ENCODE measurements around the gene SYT17.

The SYT17 gene

DNA sequence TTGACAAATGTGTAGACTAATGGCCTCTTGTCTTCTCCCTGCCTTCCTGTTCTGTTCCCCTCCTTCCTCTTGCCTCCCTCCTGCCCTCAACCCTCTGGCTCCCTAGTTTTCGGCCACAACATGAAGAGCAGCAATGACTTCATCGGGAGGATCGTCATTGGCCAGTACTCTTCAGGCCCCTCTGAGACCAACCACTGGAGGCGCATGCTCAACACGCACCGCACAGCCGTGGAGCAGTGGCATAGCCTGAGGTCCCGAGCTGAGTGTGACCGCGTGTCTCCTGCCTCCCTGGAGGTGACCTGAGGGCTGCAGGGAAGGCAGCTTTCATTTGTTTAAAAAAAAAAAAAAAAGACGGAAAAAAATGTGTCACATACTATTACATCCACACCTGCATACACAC is 98.7 kb downstream of the SYT17 start:
- DNase-seq, result no peak

DNA sequence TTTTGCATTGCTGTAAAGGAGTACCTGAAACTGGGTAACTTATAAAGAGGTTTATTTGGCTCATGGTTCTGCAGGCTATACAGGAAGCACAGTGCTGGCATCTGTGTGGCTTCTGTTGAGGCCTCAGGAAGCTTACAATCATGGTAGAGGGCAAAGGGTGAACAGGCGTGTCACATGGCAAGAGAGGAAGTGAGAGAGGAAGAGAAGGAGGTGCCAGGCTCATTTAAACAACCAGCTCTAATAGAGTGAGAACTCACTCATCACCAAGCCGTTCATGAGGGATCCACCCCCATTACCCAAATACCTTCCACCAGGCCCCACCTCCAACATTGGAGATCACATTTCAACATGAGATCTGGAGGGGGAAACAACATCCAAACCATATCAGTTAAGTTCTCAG is 101.1 kb downstream of the SYT17 start:
- DNase-seq, result no peak

DNA sequence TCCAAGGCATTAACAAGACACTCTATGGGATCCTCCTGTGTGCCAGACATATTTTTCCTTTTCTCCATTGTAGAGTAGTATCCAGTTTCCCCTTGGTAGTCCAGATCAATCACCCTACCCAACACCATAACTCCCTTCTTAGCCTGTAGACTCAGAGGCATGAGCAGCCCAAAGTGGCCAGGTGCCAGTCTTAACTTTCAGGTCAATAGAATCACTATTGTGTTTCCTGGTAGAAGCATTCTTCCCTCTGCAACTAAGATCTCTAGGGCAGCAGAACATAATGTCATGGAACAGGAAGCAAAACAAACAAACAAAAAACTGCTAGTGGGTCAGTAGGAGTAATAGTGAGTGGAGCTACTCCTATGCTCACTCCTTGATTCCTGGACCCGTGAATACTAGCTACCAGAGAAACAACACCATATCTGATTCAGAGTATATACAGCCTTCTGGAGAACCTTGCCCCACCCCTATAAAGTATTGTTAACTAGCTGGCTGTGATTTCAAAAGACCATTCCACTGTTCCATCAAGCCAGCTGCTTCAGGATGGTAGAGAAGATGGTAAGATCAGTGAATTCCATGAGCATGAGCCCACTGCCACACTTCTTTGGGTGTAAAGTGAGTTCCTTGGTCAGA is 106.2 kb downstream of the SYT17 start:
- no peak for DNase-seq

DNA sequence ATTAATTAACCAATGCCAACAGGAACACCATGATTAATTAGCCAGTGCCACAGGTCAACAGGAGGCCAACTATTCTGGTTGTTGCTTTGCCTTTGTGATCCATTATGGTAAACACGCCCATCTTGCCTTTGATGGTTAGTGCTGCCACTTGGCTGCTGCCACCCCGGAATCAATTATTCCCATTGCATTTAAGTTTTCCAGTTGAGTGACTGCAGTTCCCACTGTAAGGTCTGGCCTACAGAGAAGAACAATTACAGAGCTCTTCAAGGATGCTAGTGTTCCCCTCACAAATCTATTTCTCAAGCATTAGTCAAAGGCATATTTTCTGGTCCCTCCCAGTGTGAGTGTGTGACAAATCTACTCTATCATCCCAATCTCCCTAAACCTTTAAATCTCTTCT is 110.4 kb downstream of the SYT17 start:
- DNase-seq, result no peak

DNA sequence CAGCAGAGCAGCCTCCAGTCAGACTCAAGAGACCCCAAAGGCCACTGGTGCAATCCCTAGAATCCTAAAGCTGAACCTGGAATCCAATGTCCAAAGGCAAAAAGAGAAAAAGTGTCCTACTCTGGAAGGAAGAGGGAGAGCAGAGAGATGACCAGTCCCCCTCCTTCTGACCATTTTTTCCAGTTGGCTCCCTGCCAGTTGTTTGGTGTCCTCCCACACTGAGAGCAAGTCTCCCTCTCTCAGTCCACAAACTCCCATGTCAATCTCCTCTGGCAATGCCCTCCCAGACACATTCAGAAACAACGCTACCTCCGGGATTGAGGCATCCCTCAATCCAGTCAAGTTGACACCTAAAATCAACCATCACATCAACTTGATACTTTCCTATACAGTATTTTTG is 113.2 kb downstream of the SYT17 start:
- no peak for DNase-seq

DNA sequence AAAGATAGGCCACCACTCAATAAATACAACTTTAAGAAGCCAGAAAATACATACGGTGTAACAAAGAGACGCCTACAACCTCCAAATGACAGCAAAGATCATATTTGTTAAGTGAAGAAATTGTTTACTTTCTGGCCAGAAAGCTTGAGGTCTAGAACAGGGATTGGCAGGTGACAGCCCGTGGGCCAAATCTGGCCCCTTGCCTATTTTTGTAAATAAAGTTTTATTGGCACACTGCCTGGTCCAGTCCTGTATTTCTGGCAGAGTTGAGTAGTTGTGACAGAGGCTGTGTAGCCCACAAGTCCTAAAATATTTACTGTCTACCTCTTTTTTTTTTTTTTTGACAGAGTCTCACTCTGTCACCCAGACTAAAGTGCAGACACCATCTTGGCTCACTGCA is 114.1 kb downstream of the SYT17 start:
- DNase-seq, result no peak

DNA sequence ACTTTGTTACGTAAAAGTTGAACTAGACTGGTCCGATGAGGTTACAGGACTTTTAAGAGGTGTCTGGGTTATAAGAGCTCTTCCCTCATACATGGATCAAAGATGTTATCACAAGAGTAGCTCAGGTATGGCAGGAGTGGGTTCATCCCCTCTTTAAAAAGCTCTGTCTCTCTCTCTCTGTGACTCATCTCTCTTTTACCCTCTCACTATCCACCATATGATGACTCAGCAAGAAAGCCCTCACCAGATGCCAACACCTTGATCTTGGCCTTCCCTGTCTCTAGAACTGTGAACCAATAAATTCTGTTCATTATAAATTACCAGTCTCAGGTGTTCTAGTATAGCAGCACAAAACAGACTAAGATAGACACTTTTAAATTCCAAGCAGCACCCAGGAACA is 115.6 kb downstream of the SYT17 start:
- DNase-seq, result no peak

DNA sequence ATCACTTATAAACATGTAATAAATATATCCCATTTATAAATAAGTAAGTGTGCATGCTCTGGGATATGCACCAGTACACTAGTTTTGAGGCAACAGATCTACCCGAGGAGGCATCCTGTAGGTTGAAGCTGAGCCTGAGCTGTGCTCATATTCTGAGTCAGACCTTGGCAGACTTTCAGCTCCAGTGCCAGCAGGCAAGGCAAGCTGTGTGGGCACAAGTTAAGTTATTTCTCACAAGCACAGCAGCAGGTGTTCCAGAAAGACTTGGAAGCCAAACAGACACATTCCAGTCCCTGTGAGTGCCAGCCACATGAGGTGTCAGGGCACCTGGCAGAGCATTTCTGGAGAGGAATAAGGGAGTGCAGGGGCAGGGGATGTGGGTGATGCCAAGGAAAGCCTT is 116.2 kb downstream of the SYT17 start:
- DNase-seq, result peak; percentile 25

DNA sequence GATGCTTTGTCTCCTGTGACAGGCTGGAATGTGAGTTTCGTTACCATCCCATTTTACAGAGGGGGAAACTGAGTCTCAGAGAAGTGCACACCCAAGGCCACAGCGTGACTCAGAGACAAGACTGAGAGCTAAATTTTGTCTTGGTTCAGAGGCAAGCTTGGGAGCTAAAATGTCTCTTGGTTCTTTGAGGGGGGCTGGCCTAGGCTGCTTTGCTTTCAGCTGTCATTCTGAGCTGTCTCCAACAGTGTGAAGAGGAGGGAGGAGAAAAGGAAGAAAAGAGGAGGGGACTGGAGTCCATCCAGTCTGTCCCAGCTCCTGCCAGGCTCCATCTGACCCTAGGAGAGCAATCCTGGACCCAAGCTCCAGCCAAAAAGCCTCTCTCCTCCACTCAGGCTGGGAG is 117.4 kb downstream of the SYT17 start, which contains the start of gene CLEC19A:
TSS of gene CLEC19A (plus strand) at position 301 of the 400 bp plus-strand sequence. CDS start 121 bp downstream, outside the sequence.
- no peak for DNase-seq

DNA sequence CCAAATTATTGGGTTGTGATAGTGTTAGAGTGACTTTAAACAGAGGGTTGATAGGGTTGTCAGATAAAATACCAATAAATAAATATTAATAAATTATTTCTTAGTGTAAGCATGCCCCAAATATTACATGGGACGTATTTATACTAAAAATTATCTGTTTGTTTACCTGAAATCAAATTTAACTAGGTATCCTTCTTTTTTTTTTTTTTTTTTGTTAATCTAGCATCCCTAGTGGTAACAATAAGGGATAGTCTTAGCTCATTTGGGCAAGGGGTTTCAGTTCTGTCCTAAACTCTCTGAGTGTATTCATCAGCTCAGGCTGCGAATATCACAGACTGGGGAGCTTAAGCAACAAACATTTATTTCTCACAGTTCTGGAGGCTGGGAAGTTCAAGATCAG is 118.8 kb downstream of the SYT17 start:
- no peak for DNase-seq

DNA sequence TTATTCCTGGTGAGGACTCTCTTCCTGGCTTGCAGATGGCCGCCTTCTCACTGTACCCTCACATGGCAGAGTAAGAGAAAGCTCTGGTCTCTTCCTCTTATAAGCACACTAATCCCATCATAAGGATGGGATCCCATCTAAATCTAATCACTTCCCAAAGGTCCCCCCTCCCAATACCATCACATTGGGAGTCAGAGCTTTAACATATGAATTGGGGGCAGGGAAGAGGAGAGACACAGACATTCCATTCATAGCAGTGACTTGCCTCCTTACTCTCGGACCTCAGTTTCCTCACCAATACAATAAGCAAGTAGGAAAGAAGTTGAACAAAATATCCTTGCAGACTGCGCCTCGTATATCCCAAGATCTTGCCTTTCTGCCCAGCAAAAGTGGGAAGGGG is 119.2 kb downstream of the SYT17 start:
- no peak for DNase-seq

DNA sequence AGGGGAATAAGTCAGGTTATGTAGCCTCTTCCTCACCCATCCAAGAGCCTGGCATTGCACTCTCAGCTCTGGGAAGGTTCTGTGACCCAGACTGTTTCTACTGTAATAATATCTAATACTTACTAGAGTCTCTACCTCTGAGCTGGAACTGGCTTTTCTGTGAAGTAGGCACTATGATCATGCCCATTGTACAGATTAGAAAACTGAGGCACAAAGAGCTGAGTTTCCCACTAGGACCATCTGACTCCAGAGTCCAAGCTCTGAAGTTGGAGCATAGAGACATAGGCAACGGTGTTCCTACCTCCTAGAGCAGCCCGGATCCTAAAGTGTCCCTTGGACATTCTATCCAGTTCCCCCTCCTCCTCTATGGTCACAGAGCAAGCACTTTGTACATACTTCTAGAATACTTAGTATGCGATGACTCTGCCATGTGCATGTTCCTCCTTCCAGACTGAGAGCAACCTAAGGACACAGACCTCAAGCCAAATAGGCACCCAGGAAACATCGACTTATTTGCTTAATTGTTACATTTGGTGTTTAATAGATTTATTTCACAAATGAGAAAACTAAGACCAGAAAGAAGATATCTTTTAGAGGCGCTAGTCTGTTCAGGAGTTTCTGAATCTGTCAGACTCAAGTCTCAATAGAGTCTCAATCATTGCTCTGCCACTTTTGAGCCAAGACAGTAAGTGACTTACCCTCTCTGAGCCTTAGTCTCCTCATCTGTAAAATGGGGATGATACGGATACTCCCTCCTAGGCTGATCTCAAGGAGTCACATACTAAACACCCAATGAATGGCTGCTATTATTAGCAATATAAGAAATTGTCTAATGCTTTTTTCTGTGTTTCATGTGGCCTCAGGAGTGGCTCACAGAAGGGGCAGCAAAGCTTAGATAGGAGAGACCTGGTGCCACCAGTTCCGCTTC is 121.1 kb downstream of the SYT17 start:
- DNase-seq, result no peak

DNA sequence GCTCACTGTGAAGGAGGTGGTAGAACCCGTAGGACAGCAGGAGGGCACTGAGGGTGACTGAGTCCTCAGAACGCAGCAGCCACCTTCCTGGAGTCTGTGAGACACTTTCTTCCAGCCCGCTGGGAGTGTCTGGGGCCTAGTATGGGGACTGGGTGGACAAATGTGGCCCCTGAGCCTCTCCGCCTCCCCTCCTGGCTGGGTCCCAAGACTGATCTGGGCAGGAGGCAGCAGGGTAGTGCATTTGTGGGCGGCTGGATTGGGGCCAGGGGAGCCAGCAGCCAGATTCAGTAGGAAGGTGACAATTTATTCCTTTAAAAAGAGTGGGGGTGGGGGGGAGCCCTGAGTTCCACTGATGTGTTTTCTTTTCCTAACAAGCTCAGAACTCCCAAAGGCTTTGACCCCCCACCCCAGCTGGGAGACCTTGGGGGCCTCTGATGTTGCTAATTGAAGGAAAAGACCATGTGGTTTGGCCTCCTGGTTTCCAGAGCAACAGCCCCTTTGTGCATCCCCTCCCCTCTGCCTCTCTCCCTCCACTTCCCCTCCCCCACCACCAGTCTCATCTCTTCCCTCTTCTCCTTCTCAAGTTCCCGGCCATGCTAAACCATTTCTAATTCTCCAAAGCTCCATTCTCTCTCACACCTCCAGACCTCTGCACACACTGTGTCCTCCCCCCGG is 121.9 kb downstream of the SYT17 start:
- no peak for DNase-seq

DNA sequence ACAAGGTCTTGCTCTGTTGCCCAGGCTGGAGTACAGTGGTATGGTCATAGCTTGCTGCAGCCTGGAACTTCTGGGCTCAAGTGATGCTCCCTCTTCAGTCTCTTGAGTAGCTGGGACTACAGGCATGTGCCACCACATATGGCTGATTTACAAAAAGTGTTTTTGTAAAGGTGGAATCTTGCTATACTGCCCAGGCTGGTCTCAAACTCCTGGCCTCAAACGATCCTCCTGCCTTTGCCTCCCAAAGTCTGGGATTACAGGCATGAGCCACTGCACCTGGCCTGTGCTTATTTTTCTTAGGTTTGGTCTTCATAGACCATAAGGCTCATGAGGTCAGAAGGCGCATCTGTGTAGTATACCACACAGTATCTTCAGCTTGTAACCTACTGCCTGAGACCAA is 122.8 kb downstream of the SYT17 start:
- DNase-seq, result no peak

DNA sequence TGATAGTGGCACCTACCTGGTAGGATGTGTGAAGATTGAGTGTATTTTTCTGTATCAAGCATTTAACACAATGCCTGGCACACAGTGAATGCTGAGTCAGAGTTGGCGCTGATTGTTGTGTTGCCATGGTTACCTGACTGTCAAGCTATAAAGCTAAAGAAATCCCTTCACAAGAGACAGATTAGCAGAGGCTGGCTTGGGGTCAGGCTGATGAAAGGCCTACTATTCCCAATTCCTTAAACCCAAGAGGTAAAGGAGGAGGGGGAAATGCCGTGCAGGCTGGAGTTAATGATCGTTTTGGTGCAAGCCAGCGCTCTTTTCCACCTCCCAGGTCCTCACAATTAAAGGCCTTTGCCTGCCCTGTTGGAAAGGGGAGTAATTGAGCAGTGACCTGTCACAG is 123.4 kb downstream of the SYT17 start:
- peak; percentile 16 for DNase-seq

DNA sequence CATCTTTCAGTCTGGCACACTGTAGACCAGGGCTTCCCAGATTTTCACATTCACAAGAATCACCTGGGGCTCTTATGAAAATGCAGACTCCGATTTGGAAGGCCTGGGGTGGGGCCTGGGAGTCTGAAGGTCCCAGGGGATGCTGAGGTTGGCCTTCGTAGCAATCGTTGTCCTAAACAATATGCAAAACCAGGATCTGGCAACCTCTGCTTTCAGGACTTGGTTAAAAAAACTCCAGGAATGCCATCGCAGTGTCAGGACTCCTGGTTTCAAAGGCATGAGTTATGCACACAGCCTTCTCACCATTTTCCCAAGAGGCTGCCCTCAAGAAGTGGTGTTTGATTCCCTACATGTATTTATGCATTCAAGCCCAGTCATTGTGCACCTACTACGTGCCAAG is 124.1 kb downstream of the SYT17 start:
- no peak for DNase-seq

DNA sequence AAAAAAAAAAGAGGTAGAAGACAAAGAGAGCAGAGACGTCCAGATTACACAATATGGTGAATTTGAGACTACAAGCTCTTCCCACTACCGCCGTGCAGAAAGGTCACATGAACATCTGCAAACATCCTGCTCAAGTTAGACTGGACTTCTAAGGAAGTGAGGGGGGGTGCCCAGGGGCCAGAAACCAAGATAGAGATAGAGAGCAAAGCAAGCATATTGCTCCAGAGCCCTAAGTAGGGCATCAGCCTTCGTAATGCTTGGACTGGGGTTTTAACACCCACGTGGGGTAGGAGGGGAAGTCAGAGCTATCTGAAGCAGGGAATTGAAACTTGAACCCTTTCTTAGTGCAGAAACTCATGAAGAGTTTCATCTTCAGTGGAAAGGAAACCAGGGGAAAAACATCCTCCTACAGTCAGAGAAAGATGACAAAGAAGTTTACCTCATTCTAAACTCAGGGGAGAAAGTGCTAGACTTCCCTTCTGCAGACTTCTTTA is 126.2 kb downstream of the SYT17 start:
- peak; percentile 67 for DNase-seq

DNA sequence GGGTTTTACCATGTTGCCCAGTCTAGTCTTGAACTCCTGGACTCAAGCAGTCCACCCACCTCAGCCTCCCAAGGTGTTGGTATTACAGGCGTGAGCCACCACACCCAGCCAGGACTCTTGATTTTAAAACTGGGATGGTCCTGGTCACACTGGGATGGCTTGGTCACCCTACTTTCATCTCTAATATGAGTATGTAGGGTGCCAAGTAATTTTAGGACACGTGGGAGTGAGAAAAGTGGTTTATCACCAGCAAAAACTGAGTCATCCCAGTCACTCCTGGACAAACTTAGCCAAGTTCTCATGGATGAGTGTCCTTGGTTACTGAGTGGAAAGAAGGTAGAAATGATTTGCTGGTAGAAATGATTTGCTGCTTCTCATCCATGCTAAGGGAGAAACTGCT is 127.4 kb downstream of the SYT17 start:
- DNase-seq, result peak; percentile 36

DNA sequence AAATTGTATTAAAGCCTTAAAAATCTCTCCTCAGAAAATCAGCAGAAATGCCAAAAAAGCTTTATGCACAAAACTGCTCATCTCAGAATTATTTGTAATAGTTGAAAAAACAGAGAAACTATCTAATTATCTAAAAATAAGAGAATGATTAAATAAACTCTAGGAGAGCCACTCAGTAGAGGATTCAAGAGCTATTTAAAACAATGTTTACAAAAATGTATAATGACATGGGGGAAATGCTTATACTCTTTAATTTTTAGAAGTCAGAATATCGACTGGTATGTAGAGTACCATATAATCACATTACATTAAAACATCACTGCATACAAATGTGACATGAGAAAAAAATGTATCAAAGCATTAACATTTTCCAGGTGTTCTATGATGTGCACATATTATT is 129.4 kb downstream of the SYT17 start:
- DNase-seq, result no peak

DNA sequence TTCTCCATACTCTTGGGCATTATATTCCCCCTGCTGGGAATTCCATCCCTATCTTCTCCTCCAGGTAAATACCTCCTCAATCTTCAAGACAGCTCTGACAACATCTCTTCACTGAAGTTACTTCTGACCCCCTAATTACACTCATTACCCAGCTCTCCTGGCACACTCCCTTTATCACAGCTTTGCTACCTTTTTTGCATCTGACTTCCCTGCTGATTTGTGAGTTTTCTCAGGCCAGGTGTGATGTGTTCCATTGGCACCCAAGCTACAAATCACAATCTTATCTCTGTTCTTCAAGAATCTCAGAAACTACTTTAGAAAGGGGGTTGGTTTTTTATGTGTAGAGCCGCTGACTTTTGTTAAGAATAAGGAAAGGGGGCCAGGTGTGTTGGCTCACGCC is 131.5 kb downstream of the SYT17 start:
- DNase-seq, result no peak

DNA sequence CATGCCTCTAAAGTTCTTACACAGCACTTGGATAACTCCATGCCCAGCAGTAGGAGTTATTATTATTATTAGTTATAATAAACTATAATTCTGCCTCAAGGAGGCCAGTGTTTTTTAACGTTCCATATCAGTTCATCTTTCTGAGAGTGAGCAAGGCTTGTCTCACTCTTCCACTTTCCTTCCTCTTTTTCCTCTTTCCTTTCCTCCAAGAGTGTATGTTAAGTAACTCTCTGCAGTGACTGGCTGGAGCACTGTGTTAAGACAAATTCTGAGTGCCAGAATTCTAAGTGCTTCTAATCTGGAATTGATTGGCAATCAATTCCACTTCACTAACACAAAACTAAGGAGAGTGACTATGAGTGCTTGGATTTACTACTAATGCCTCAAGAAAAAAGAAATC is 133.9 kb downstream of the SYT17 start:
- no peak for DNase-seq

DNA sequence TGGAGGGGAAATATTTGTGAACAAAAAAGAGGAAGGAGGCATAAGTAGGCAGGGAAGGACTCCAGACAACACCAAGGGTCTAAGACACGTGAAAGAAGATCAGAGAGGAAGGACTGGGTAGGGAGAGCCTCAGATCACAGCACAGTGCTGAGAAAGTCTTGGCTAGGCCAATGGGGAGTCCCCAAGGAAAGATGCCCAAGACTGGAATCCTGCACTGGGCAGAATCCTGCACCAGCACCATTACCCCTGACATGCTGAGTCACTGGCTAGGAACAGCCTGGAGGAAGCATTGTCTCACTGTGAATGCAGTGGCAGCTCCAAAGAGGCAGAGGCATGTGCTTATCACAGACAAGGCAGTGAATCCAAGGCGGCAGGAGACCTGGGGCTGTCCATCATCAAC is 136.7 kb downstream of the SYT17 start:
- DNase-seq, result no peak

DNA sequence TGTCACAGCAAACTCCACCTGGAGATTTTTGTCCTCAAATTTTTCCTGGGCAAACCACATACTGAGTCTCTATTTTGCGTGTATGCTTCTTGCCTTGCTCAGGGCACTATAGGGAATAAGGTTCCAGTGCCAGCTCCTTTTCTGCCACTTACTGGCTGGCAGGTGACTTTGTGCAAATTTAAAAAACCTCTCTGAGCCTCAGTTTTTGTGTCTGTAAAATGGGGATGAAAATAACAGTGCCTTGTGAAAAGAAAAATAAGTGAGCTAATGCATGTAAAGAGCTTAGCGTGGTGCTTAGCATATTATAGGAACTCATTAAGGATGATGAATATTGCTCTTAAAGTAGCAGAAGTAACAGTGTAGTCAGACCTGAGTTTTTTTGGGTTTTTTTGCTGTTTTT is 137.4 kb downstream of the SYT17 start:
- no peak for DNase-seq
